GM23248 (cell line): ENCODE measurements around the gene ZW10.

Experiments used
- EZH2 ChIP-seq: fragments of 200-600 bp; sonication (generic); IDR thresholded peaks from 2 replicates; pipeline ENCODE4 v1.6.1; 2018; ENCODE audit warnings: antibody characterized with exemption, mild to moderate bottlenecking; ENCODE audit not compliant: insufficient read depth, poor library complexity, severe bottlenecking
- EZH2phosphoT487 ChIP-seq: fragments of 200-600 bp; sonication (generic); IDR thresholded peaks from 2 replicates; pipeline ENCODE4 v1.6.1; 2018; ENCODE audit warnings: antibody characterized with exemption, moderate library complexity, mild to moderate bottlenecking, low read depth; ENCODE audit not compliant: insufficient read depth

DNA sequence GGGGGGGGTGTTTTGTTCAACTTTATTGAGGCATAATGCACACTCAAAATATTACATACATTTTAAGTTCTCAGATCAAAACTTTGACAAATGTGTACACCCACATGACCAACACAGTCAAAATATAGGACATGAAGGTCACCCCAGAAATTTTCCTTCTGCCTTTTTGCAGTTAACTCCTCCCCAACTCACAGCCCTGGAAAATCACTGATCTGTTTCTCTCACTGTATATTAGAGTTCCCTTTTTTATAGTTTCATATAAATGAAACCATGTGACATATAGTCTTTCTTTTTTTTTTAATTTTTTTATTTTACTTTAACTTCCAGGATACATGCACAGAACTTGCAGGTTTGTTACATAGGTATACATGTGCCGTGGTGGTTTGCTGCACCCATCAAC lies 72.0 kb downstream of the ZW10 start:
- TF ChIP-seq EZH2: no peak
- TF ChIP-seq EZH2phosphoT487: no peak
